GM19467 (cell line): ENCODE data around the gene MYT1.

ENCODE experiments used
- ATAC-seq: cut with Tn5 transposase; IDR thresholded peaks from one replicate; pipeline ENCODE4 v1.9.1; 2021; ENCODE audit warnings: mild to moderate bottlenecking, moderate library complexity; ENCODE audit not compliant: unreplicated experiment

Gene MYT1

DNA sequence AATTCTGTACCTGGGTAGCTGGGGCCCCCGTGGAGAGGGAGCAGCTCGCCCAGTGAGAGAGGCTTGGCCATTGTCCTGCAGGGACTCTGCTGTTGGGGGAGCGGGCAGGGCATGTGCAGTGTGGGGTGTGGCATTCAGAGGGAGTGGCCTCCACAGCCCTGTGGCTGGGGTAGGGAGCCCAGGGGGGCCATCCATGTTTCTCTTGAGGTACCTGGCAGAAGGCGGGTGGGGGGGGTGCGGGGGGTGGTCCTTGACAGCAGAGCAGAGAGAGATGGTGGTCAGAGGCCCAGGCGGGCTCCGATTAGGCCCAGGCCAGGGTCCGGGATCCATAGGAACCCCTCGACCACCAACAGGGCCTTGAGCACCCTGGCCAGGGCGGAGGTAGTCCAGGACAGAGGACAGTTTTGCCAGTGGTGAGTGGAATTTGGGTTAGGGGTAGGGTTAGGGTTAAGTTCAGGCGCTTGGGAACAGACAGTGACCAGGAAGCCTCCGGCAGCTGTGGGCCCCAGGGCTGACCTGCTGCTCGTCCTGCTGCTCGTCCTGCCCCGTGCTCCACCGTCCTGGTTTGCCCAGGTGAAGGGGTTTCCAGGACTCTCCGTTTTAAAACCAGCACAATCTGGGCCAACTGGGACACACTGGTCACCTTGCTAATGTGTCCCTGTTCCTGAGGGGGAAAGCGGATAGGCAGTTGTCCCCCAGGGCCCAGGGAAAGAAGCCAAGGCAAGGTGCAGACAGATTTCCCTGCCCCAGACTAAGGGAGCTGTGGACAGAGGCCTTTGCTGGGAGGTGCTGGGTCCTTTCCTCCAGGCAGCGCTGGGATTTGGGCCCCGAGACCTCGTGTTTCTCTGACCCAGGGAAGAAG lies 24.8 kb upstream of the MYT1 start:
- no peak for ATAC-seq

DNA sequence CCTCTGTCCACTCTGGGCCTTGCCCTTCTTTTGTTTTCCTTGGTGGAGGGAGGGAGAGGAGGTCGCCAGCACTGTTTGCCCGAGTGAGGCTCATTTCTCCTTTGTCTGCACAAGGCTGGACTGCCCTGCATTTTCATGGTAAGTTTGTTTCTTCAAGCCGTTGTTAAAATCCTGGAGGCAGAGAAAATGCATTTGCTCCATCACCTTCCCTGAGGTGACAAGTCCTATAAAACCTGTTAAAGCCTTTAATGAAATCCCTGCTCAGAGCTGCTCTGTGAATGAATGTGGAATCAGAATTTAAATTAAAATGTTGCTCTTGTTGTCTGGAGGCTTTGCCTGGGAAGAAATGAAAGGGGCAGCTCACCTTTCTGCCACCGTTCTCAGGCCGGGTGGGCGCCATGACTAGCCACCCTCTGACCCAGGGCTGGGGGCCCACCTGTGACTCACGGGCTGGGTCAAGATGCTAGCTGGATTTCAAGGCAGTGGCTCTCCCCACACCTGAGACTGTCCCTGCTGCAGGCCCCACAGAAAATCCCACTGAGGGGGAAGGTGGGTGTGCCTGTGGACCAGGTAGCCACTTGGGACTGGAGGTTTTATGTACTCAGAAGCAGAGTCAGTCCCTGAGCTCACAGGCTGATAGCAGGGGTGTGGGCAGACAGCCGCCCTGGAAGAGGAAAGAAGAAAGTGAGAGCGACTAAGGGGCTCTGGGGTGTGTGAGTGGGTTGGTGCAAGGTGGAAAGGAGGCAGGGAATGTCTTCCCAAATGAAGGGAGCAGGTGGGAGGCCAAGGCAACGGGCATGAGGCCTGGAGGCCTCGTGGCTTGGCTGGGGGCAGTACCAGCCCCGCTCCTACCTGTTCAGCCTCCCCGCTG lies 24.0 kb upstream of the MYT1 start:
- ATAC-seq, result no peak

DNA sequence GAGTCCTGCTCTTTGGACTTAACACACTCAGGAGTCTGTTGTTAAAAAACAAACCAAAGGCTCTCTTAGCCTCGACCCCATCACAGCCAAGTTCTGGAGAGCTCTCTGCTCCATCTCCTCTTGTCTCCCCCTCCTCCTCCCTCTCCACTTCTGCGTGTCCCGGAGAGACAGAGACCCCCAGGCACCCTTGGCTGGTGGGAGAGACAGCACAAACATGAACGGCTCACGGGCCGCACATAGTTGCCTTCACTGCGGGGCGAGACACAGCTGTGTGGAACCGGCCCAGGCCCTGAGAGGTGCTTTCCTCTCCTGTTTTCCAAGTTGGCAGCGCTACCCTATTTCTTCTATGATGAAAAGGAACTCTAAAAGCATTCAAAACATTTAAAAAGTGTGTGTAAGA lies 23.3 kb upstream of the MYT1 start:
- no peak for ATAC-seq

DNA sequence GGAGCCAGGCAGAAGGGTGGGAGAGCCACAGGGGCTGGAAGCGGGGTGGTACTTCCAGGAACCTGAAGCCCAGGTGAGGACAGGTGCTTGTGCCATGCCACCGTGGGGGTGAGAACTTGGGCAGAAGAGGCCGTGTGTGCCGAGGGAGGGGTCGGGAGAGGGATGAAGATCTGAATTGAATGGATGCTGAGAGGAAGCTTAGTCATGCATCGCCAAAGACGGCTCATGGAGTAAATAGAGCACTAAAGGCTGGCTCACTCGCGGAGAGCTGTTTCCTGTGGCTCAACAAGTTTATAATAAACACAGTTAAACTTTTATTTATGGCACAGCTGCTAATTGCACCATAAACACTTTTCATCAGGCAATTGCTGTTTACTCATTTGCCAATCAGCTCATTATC lies 21.7 kb upstream of the MYT1 start:
- no peak for ATAC-seq

DNA sequence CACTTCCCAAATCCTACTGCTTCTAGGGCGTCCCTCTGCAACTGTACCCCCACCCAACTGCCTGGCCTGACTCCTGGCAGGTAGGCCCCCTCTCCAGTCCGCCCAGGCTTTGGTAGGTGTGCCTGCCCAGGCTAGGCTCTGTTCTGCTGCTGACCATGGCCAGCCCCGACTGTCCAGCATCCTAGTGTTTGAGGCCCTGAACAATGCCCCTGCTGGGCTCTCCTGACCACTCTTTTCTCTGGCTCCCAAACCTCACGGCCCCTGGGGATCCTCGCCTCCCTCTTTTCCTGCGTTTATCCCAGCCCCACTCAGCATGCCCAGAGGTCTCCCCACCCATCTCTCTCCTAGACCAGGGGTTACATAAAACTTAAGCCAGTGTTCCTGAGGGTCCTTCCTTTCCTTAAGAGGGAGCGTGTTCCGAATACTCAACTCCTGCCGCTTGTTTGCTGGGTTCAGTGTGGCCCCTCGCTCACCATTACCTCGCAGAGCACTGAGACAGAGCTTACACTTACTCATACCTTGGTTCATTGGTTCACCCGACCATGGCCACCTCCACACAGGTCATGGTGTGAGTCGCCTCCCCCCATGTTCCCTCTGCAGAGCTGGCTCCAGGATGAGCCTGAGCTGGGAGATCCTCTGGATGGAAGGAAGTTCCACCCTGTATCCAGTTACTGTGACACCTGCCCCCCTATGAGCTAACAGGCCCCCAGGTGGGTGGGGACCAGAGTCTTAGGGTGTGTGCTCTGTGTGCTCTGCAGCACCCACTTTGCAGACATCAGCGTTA lies 21.0 kb upstream of the MYT1 start:
- ATAC-seq, result no peak

DNA sequence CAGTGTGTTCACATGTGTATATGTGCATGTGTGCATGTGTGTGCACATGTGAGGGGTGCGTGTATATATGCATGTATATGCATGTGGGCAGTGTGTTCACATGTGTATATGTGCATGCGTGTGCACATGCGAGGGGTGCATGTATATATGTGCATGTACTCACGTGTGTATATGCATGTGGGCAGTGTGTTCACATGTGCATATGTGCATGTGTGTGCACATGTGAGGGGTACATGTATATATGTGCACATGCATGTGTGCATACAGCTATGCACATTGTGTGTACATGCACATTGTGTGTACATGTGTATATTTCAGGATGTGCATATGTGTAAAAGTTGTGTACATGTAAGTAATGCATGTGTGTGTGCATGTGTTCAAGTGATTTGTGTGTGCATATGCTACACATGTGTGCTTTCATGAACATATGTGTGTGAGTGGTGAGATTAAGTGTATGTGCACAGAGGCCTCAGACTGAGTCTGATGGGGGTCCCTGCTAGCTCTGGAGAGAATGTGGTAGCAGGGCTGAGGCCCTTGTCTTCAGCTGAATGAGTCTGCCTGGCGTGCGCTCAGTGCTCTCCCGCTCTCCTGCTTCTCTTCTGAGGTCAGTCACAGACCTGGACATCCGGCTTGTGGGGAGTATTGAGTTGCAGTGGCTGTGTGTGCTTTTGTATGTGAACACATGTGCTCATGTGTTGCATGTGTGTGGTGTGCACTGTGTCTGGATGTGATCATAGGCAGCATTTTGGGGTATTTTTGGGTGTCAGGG lies 19.9 kb upstream of the MYT1 start:
- ATAC-seq, result no peak

DNA sequence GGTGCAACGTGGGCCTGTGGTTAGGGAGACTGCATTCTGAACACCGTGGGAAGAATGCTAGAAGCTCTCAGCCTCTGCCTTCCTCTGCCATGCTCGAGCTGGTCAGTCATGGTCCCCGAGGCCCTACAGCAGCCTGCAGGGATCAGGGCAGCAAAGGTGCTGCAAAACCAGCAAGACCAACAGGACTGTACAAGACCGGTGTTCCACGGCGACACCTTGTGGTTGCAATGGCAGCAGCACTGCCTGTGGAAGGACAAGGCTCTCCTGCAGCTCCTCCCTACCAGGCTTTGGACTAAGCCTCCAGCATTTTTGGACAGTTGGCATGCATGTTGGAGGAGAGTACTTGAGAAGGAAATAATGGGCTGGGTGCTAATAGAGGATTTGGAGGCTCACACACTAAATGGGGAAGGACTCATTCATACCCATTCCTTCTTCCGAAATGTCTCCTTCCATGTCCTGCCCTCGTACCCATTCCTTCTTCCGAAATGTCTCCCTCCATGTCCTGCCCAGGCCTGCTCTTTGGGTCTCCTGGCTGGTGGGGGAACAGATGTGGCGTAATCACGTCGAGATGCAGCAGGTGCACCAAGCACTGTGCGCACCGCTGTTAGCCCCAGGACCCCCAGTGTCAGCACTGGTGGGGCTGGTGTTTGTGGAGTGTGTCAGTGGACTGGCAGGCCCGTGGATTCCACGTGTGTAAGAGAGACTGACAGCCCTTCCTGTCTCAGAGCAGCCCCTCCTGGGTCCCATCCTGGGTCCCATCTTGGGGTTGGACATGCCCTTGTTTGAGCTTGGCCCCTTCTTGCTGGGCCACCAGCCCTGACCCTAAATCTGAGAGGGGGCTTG lies 18.6 kb upstream of the MYT1 start:
- ATAC-seq, result no peak

DNA sequence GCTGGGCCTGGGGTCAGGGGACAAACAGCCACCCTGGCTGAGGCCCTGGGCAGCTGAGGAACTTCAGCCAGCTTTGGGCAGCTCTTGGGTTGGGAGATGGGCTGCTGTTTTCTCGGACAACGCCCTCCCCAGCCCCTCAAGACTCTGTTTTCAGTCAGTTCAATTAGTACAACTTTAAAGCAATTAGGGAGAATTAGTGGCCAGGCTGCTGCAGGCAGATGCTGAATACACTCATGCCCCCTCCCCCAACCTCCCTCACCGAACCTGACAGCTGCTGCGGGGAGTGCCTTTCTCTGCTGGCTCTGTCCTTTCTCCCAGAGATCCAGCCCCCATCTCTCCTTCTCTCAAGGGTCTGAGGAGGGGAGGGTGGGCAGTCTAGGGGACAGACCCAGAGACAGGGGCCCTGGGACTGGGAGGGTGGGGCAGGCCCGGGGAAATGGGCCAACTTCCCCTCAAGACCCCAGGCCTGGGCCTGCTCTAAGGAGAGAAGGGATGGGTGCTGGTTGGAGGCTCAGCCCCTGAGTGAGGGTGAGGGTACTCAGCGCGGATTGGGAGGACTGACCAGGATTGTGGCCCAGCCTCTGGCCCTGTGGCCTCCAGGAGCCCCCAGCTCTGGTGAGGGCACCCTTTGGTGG lies 17.8 kb upstream of the MYT1 start:
- ATAC-seq, result no peak

DNA sequence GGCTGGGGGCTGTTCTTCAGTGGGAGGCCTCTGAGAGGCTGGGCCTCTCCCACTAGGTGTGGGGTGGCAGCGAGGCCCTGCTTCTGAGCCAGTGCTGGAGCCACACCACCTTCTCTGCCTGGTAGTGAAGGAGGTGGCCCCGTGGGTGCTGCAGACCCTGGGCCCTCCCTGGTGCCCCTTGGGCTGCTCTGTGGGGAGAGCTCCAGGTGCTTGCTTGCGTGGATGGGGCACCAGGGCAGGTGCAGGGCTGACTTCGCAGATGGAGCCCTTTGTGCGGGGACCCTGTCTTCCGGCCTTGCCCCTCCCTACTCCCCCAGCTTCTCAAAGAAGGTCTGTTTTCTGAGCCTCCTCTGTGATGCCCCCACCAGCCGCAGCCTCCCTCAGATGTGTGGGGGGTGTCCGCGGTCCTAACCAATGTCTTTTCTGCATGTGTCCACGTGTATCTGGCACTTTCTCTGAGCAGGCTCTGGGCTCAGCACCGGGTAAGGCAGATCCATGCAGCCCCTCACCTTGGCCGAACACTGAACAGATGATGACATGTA lies 17.2 kb upstream of the MYT1 start:
- no peak for ATAC-seq

DNA sequence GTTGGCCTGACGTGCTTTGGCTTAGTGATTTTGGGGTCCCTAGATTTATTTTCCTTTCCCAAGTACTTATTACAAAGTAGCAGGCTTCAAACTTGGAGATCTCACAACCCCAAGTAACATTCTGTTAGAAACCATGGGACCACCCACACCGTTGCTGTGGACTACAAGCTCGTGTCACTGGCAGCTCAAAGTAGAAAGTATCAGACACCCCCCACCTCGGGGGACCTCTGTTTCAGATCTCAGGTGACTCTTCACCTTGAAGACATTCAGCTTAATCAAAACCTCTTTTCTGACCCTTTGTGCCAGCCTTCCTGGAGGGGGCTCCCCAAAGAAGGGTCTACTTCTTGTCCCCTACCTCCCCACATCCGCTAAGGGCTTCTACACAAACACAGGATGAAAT lies 15.7 kb upstream of the MYT1 start:
- no peak for ATAC-seq

DNA sequence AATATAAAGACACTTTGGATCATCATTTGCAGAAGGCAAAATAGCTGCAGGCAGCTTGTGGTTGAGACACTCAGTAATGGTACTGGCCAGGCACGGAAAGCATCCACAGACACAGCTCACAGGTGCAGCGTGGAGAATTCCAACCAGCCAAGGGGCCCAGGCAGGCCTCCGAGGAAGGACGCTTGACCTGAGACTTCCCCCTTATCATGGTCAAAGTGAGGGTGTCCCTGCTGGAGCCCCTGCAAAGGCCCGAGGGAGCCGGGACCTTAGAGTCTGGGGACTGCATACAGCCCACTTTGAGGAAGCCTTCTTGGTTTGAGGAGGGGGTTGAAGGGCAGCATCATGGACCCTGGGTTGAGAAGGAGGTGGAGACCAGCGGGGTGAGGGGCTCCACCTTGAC lies 15.1 kb upstream of the MYT1 start:
- no peak for ATAC-seq

DNA sequence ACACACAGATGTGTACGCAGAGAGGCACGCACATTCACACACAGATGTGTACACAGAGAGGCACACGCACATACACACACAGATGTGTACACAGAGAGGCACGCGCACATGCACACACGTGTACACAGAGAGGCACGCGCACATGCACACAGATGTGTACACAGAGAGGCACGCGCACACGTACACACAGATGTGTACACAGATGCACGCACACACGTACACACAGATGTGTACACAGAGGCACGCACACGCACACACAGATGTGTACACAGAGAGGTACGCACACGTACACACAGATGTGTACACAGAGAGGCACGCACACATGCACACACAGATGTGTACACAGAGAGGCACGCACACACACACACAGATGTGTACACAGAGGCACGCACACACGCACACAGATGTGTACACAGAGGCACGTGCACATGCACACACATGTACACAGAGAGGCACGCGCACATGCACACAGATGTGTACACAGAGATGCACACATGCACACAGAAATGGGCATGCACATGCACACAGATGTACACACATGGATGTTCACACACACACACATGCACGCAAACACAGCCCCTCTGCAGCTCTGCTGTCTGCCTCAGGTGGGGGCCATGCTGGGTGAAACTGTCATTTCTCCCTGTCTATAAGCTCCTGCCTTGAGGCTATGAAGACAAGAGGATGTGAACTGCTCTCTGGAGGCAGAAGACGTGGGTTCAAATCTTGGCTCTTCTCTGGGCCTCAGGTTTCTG lies 14.3 kb upstream of the MYT1 start:
- no peak for ATAC-seq

DNA sequence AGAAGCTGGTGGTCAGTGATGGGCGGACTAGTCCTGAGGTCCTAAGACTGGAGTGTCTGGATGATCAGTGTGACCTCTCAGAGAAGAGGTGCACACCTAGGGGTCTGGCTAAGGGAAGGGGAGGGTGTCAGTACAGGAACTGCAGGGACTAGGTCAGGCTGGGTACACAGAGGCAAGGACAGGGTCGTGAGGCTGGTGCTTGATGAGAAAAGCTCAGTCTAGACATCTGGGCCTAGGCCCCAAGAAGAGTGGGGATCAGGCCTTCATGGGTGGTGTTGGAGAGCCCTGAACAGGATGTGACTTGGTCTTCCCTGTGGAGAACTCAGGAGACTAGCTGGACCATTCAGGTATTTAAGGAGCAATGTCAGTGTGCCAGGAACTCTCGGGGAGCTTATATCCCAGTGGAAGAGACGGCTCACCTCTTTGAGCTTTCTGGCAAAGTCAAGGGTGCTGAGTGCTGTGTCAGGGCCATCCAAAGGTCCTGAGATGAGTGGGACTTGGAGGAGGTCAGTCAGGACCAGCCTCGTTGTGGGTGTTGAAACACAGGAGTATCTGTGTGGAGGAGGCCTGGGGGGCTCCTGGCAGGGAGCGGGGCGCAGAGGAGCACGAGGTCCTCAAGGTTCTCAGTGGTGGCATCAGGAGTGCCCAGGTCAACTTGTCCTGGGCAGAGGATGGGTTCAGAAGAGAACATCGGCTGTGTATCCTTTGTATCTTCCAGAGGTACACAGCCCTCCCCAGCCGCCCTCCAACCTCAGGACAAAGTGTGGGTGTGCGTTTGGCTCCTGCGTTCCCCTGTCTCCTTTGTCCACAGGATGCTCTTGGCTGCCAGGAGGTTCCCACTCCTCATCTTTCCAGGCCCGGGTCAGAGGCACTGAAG lies 13.3 kb upstream of the MYT1 start:
- ATAC-seq, result no peak

DNA sequence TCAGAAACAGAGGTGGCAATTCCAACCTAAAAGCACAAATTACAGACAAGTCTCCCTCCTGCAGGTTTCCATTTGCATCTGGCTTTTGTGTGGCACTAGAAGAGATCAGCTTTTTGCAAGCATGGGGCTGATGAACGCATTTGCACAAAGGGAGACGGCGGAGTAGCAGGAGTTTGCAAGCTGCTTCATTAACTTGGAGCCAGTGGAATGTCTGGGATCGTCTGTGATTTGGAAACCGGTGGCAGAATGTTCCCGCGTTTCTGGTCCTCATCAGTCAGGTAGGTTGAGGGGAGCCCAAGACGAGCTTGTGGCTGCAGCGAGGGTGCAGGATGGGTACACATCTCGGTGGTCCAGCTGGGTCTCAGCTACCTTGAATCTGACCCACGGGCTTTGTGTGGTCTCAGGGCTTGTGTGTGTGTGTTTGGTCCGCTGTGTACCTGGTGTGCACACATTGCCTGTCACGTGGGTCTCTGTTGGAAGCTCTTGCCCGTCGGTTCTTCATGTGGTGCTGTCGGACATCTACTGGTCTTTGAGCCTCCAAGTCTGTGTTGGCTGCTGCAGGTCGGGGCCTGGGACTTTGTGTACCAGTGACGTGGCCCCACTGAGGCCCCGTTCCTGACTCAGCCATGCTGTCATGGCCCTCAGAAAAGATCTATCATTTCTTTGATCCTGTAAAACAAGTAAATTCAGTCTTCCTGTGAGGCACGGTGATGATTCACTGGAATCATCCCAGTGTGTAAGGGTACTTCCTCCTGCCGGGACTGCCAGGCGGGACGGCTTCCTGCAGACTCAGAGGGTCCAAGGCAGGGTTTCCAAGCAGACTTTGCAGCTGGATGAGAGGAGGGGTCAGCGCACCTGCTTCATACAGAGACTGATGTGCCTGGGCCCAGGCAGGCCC lies 12.4 kb upstream of the MYT1 start:
- no peak for ATAC-seq

DNA sequence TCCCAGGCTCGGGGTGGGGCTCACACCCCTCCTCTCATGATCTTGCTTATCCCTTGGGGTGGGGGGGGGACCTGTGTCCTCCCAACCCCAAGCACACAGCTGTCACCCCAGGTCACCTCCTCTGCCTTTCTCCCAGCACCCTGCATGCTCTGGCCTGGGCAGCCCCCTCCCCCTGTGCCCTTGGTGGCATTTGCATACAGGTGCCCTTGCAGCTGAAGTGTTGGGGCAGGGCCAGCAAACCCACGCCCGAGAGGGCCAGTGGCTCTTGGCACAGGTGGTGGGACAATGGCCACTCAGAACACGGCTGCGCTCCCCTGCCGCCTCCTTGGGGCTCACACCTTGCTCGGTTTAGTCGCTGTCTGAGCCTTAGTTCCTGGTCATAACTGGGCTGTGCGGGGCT lies 11.3 kb upstream of the MYT1 start:
- ATAC-seq, result no peak

DNA sequence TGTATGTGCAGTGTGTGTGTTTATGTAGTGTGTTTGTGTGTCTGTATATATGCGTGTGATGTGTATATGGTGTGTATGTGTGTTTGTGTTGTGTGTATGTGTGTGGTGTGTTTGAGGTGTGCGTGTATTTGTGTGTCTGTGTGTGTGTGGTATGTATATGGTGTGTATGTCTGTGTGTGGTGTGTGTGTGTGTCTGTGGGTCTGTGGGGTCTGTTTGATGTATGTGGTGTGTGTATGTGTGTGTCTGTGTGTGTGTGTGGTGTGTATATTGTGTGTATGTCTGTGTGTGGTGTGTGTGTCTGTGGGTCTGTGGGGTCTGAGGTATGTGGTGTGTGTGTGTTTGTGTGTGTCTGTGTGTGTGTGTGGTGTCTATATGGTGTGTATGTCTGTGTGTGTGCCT lies 10.8 kb upstream of the MYT1 start:
- no peak for ATAC-seq
